Osteoblast (primary cell): ENCODE results near the gene PACSIN1. TPM values are rescaled to one million over a fixed set of nuclear protein-coding genes. Genes with fewer than 3 reads are reported as not detected.
A peak's percentile ranks its signal among the peaks of the same experiment; 100 is the strongest.

Source experiments
- DNase-seq: peaks from one replicate; pipeline ENCODE4 v3.0.0; 2011; ENCODE audit warnings: low spot score, mixed read lengths; ENCODE audit not compliant: insufficient read length; ENCODE audit errors: missing footprints
- H2AFZ ChIP-seq: 2 replicates; pipeline ENCODE4 v1.6.0; 2011; ENCODE audit warnings: mild to moderate bottlenecking, low read length
- H3K27ac ChIP-seq: 2 replicates; pipeline ENCODE4 v1.5.1; 2011; ENCODE audit warnings: mild to moderate bottlenecking, low read depth, low read length, moderate library complexity
- H3K27me3 ChIP-seq: 2 replicates; pipeline ENCODE4 v1.6.0; 2012; ENCODE audit warnings: mild to moderate bottlenecking, control low read depth, inconsistent platforms, low read length, moderate library complexity; ENCODE audit not compliant: insufficient read depth
- H3K36me3 ChIP-seq: 2 replicates; pipeline ENCODE4 v1.5.1; 2011; ENCODE audit warnings: mild to moderate bottlenecking, low read length, control low read depth, moderate library complexity; ENCODE audit not compliant: insufficient read depth
- H3K4me1 ChIP-seq: 2 replicates; pipeline ENCODE4 v1.5.1; 2011; ENCODE audit warnings: mild to moderate bottlenecking, low read length, control low read depth, moderate library complexity; ENCODE audit not compliant: insufficient read depth
- H3K4me2 ChIP-seq: 2 replicates; pipeline ENCODE4 v1.6.0; 2011; ENCODE audit warnings: mild to moderate bottlenecking, low read length; ENCODE audit not compliant: insufficient read depth
- H3K4me3 ChIP-seq: fragments of 200-600 bp; sonication (generic); 3 replicates; pipeline ENCODE4 v1.5.1; 2012; ENCODE audit warnings: mild to moderate bottlenecking, low read length, inconsistent platforms; ENCODE audit not compliant: insufficient read depth
- H3K79me2 ChIP-seq: 2 replicates; pipeline ENCODE4 v1.6.0; 2012; ENCODE audit warnings: mild to moderate bottlenecking, low read length, control low read depth, inconsistent platforms; ENCODE audit not compliant: insufficient read depth
- H3K9me3 ChIP-seq: 2 replicates; pipeline ENCODE4 v1.5.1; 2011; ENCODE audit warnings: low read depth, low read length, control low read depth
- H4K20me1 ChIP-seq: 2 replicates; pipeline ENCODE4 v1.6.0; 2012; ENCODE audit warnings: mild to moderate bottlenecking, low read length, control low read depth; ENCODE audit not compliant: insufficient read depth
- total RNA-seq: library from RNA; depleted of rRNA; stranded (reverse); fragments of >200 nt; gene quantifications from 2 replicates; pipeline ENCODE4 v1.2.3, GENCODE V29; 2012
- TF ChIP-seq, protein P1 (sequence below): IDR thresholded peaks from 2 replicates; pipeline ENCODE4 v1.5.1; 2011; ENCODE audit warnings: mild to moderate bottlenecking, low read depth, low read length, moderate library complexity; ENCODE audit errors: extremely low read depth

PACSIN1 gene
- total RNA-seq, 1 donor = not detected

DNA sequence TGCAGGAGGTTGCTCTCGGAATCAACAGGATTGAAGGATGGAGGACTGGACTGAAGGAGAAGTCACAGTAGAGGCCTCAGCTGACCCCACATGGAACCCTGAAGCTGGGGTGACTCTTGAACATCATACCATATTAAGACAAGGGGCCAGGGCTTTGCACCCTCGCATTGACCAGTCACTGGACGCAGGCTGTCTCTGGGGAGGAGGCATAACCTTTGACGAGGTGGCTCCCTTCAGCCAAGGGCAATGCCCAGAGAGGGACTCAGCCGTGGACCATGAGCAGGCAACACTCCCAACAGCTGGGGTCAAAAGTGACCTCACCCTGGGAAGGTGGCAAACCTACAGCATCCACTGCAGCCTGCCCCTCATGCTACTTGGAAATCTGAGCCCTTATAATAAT lies 21.7 kb downstream of the PACSIN1 start:
- Histone ChIP-seq H3K36me3 (no peaks in the 10 kb centered on the region), H3K27ac (no peak overlapping the region), H3K27me3 (no peaks in the 10 kb centered on the region), H3K4me1 (no peaks in the 10 kb centered on the region), H2AFZ (no peak overlapping the region), H3K79me2 (no peaks in the 10 kb centered on the region), H3K9me3 (no peaks in the 10 kb centered on the region), H3K4me3 (no peak overlapping the region), H3K4me2 (no peak overlapping the region), H4K20me1 (no peaks in the 10 kb centered on the region)
- no peak for DNase-seq
- TF ChIP-seq, protein P1, sequence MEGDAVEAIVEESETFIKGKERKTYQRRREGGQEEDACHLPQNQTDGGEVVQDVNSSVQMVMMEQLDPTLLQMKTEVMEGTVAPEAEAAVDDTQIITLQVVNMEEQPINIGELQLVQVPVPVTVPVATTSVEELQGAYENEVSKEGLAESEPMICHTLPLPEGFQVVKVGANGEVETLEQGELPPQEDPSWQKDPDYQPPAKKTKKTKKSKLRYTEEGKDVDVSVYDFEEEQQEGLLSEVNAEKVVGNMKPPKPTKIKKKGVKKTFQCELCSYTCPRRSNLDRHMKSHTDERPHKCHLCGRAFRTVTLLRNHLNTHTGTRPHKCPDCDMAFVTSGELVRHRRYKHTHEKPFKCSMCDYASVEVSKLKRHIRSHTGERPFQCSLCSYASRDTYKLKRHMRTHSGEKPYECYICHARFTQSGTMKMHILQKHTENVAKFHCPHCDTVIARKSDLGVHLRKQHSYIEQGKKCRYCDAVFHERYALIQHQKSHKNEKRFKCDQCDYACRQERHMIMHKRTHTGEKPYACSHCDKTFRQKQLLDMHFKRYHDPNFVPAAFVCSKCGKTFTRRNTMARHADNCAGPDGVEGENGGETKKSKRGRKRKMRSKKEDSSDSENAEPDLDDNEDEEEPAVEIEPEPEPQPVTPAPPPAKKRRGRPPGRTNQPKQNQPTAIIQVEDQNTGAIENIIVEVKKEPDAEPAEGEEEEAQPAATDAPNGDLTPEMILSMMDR = no peak

DNA sequence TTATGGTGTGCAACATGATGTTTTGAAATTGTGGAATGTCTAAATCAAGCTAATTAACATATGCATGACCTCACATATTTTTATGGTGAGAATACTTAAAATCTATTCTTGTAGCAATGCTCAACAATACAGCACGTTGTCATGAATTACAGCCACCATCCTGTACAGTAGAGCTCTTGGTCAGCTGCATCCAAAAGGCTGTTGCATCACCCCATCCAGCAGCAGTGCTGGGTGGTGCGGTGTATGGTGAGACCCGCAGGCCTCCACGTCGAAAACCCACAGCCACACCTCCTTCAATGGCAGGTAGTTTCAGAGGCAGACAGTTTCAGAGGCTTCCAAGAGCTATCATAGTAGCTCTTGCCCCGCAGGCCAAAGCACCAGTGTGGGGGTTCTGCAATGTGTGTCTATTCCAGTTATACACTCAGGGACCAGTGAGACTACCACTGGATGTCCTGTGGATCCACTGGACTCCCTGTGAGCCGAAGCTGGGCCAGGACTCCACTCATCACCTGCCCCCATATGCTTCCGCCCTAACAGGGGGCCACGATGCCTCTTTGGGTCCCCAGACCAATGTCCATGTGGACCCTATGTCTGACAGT lies 23.4 kb downstream of the PACSIN1 start:
- DNase-seq = no peak
- H3K4me3 ChIP-seq = no peak overlapping the region
- TF ChIP-seq, protein P1 = no peak
- no peaks in the 10 kb centered on the region for H3K4me1 ChIP-seq
- no peaks in the 10 kb centered on the region for H3K9me3 ChIP-seq
- H3K27ac ChIP-seq = no peak overlapping the region
- H3K36me3 ChIP-seq = no peaks in the 10 kb centered on the region
- H3K79me2 ChIP-seq = no peaks in the 10 kb centered on the region
- no peak overlapping the region for H3K4me2 ChIP-seq
- no peaks in the 10 kb centered on the region for H3K27me3 ChIP-seq
- H4K20me1 ChIP-seq = no peaks in the 10 kb centered on the region
- no peak overlapping the region for H2AFZ ChIP-seq

DNA sequence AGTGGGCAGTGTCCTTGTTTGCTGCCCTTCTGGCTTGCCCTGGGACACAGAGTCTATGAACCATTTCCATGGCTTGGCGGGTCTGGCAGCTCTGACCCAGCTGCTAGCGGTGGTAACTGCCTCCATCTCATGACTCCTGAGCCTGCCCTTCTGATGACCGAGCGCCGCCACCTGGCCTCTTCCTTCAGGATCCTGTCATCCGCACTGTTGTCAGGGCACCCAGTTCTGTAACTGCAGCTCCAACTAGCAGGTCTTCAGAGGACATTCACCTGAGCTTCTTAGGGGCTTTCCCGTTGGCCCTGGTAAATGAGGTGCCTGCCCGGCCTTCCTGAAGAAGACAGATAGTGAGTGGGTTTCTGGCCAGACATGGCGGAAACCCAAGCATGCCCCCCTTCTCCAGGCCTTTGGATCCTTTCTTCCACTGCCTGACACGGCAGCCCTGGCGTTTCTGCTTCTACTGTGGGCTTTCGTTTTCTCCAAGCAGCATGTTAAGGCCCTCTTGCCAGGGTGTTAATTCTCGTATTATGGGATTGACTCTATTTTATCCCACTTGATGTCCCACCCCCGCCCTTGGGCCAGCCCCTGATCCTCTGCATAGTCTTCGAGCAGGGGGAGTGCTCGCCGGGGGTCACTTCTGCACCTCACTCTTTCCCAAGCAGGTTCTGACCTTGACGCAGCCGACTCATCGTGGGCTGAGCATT lies 24.7 kb downstream of the PACSIN1 start:
- no peak overlapping the region for H3K27ac ChIP-seq
- H3K4me2 ChIP-seq = no peak overlapping the region
- H3K79me2 ChIP-seq = no peaks in the 10 kb centered on the region
- no peak overlapping the region for H3K4me3 ChIP-seq
- H4K20me1 ChIP-seq = no peaks in the 10 kb centered on the region
- H3K36me3 ChIP-seq = no peaks in the 10 kb centered on the region
- no peaks in the 10 kb centered on the region for H3K27me3 ChIP-seq
- H3K9me3 ChIP-seq = no peaks in the 10 kb centered on the region
- TF ChIP-seq, protein P1 = no peak
- DNase-seq = no peak
- H2AFZ ChIP-seq = no peak overlapping the region
- no peaks in the 10 kb centered on the region for H3K4me1 ChIP-seq

DNA sequence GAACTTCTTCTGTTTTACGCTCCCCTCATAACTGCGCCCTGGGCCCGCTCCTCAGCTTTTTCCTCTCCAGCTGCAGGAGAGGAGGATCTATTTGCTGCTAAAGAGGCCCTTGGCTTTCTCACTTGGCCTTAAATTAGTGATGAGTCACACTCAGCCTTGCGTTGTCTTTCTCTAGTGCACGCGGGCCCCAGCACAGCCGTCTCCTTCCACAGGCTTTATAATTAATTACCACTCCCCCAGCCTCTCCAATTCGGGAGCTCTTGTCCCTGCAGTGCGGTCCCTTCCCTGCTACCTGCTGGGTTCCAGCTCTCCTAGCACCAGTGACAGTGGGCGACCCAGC lies 25.2 kb downstream of the PACSIN1 start:
- no peaks in the 10 kb centered on the region for H3K36me3 ChIP-seq
- peak; percentile 74 for DNase-seq
- H3K27ac ChIP-seq = no peak overlapping the region
- H3K79me2 ChIP-seq = no peaks in the 10 kb centered on the region
- no peak overlapping the region for H3K4me3 ChIP-seq
- H3K4me2 ChIP-seq = no peak overlapping the region
- H3K27me3 ChIP-seq = no peaks in the 10 kb centered on the region
- TF ChIP-seq, protein P1 = no peak
- no peaks in the 10 kb centered on the region for H3K4me1 ChIP-seq
- no peak overlapping the region for H2AFZ ChIP-seq
- H3K9me3 ChIP-seq = no peaks in the 10 kb centered on the region
- no peaks in the 10 kb centered on the region for H4K20me1 ChIP-seq
